Osteocyte (in vitro differentiated cells): Measurements from ENCODE around the gene HMCN2. TPM values are rescaled to one million over a fixed set of nuclear protein-coding genes. Genes with fewer than 3 reads are reported as not detected.

Experiments
- DNase-seq: peaks from one replicate; pipeline ENCODE4 v3.0.0; 2021; ENCODE audit warnings: mixed read lengths; ENCODE audit not compliant: unreplicated experiment; ENCODE audit errors: extremely low spot score
- H3K27ac Mint-ChIP-seq: one replicate; pipeline ENCODE4 v1.8.0; 2021; ENCODE audit warnings: mild to moderate bottlenecking, mixed read lengths; ENCODE audit not compliant: unreplicated experiment
- H3K27me3 Mint-ChIP-seq: one replicate; pipeline ENCODE4 v1.8.0; 2021; ENCODE audit warnings: mixed read lengths; ENCODE audit not compliant: unreplicated experiment
- H3K36me3 Mint-ChIP-seq: one replicate; pipeline ENCODE4 v1.8.0; 2021; ENCODE audit warnings: mixed read lengths; ENCODE audit not compliant: unreplicated experiment
- H3K4me1 Mint-ChIP-seq: one replicate; pipeline ENCODE4 v1.8.0; 2021; ENCODE audit warnings: mixed read lengths; ENCODE audit not compliant: unreplicated experiment
- H3K4me3 Mint-ChIP-seq: one replicate; pipeline ENCODE4 v1.8.0; 2021; ENCODE audit warnings: mild to moderate bottlenecking, moderate library complexity, mixed read lengths; ENCODE audit not compliant: unreplicated experiment
- H3K9me3 Mint-ChIP-seq: one replicate; pipeline ENCODE4 v1.8.0; 2021; ENCODE audit warnings: mixed read lengths; ENCODE audit not compliant: unreplicated experiment
- CTCF ChIP-seq: fragments of 200-600 bp; sonication (generic); IDR thresholded peaks from 2 replicates; pipeline ENCODE4 v1.5.0; 2021; ENCODE audit warnings: antibody characterized with exemption, mild to moderate bottlenecking, moderate library complexity
- total RNA-seq: library from RNA; stranded (reverse); gene quantifications from 2 replicates; pipeline ENCODE4 v1.2.1, GENCODE V29; 2021

HMCN2 gene
- total RNA-seq, 1 donor from 2014 or later: 0.05 TPM

- TF ChIP-seq CTCF: no peak
- no peak for DNase-seq
- Mint-ChIP-seq H3K9me3 (no peaks in the 10 kb centered on the region), H3K36me3 (peaks cover 26% of the 10 kb centered on the region), H3K4me1 (peaks cover 7% of the 10 kb centered on the region), H3K27me3 (no peaks in the 10 kb centered on the region), H3K4me3 (no peak overlapping the region), H3K27ac (no peak overlapping the region)
These were observed 40.5 kb upstream of the HMCN2 start for GRCh38 chr9:130225071-130225470.

GRCh38 chr9:130225586-130225985, 40.0 kb upstream of the HMCN2 start:
- Mint-ChIP-seq H3K27ac (no peak overlapping the region), H3K27me3 (no peaks in the 10 kb centered on the region), H3K4me1 (peaks cover 1% of the 10 kb centered on the region), H3K4me3 (no peak overlapping the region), H3K9me3 (no peaks in the 10 kb centered on the region), H3K36me3 (peaks cover 26% of the 10 kb centered on the region)
- DNase-seq: no peak
- no peak for TF ChIP-seq CTCF

GRCh38 chr9:130226112-130226511, 39.4 kb upstream of the HMCN2 start:
- Mint-ChIP-seq H3K27me3 (no peaks in the 10 kb centered on the region), H3K36me3 (peaks cover 26% of the 10 kb centered on the region), H3K27ac (no peak overlapping the region), H3K9me3 (no peaks in the 10 kb centered on the region), H3K4me3 (no peak overlapping the region), H3K4me1 (no peaks in the 10 kb centered on the region)
- no peak for TF ChIP-seq CTCF
- no peak for DNase-seq

GRCh38 chr9:130227833-130228232, 37.7 kb upstream of the HMCN2 start:
- Mint-ChIP-seq H3K36me3 (peaks cover 30% of the 10 kb centered on the region), H3K9me3 (no peaks in the 10 kb centered on the region), H3K27me3 (no peaks in the 10 kb centered on the region), H3K4me3 (no peak overlapping the region), H3K4me1 (no peaks in the 10 kb centered on the region), H3K27ac (no peak overlapping the region)
- no peak for DNase-seq
- TF ChIP-seq CTCF: no peak

- Mint-ChIP-seq H3K4me1 (no peaks in the 10 kb centered on the region), H3K36me3 (peaks cover 38% of the 10 kb centered on the region), H3K9me3 (no peaks in the 10 kb centered on the region), H3K27ac (no peak overlapping the region), H3K27me3 (no peaks in the 10 kb centered on the region), H3K4me3 (no peak overlapping the region)
- TF ChIP-seq CTCF: no peak
- DNase-seq: no peak
These were observed 35.8 kb upstream of the HMCN2 start for GRCh38 chr9:130229759-130230158.
